Measurements from ENCODE around the gene MESD. TPM values are rescaled to one million over a fixed set of nuclear protein-coding genes. Genes with fewer than 3 reads are reported as not detected.

Gene MESD
- total and polyA plus RNA-seq, 2 of the 4 experiments (the other 2 are of a cell fraction): 10.0 to 14.0 TPM

DNA sequence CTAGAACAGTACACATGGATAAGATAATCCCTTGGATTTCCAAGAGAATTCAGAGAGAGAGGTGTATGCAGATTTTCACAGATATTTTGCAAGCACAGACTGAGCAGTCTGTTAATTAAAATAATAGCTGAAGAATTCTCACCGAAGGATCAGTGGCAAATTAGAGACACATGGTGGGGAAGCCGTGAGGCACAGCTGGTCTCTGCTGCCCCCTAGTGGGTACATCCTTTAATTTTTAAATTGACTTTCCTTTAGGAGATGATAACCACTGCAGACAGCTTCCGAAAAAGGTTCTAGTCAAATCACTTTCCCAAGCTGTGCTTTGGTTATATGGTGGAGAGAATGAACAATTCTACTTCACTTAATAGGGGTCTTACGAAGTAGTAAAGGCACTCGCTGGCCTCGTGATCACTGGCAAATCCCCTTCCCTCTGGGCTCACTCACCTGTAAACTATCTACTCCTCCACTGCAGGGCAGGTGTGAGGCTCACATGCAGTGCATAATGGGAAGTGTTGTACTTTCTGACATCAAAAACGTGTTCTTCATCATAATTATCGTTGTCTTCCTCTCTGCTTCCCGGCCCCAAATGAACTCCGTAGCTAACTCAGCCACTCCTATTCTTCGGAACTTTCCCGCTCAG, 19.5 kb downstream of the MESD start:
- TF ChIP-seq CEBPB (IDR thresholded peaks at IDR 0.05; ENCODE audit: low read depth, low read length) (no peak), POLR2A (IDR thresholded peaks at IDR 0.05; ENCODE audit: low read depth, low read length) (0 out of 2 replicates have a peak, but pooled peaks have one; percentile 40), BHLHE40 (IDR thresholded peaks at IDR 0.05; ENCODE audit: low read depth, low read length) (no peak), RAD21 (IDR thresholded peaks at IDR 0.05; ENCODE audit: low read length) (peak; percentile 96), MXI1 (IDR thresholded peaks at IDR 0.05; ENCODE audit: borderline replicate concordance, low read depth, low read length) (0 out of 2 replicates have a peak, but pooled peaks have one; percentile 13), CTCF (conservative IDR thresholded peaks at IDR 0.05; ENCODE audit: low read depth, low read length) (peak; percentile 86), SMC3 (IDR thresholded peaks at IDR 0.05; ENCODE audit: low read depth, low read length) (peak; percentile 75)
- TF ChIP-seq, protein P1, sequence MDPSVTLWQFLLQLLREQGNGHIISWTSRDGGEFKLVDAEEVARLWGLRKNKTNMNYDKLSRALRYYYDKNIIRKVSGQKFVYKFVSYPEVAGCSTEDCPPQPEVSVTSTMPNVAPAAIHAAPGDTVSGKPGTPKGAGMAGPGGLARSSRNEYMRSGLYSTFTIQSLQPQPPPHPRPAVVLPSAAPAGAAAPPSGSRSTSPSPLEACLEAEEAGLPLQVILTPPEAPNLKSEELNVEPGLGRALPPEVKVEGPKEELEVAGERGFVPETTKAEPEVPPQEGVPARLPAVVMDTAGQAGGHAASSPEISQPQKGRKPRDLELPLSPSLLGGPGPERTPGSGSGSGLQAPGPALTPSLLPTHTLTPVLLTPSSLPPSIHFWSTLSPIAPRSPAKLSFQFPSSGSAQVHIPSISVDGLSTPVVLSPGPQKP (IDR thresholded peaks at IDR 0.05; ENCODE audit: borderline replicate concordance, low read depth, low read length): no peak
- peaks cover 15 to 19% of the 10 kb centered on the region in 2 experiments for H3K79me1 ChIP-seq (ENCODE audit: low read depth in 1 of 2, low read length in 2 of 2)
- no peak overlapping the region for H2BK120ac ChIP-seq (ENCODE audit: low read depth, low read length)
- no peak overlapping the region for H4K91ac ChIP-seq (ENCODE audit: insufficient read depth, low read depth, low read length)
- no peak overlapping the region for H3K4me3 ChIP-seq (ENCODE audit: insufficient read depth, low read depth, low read length)
- no peak overlapping the region for H2BK15ac ChIP-seq (ENCODE audit: low read depth, low read length)
- no peak overlapping the region for H3K56ac ChIP-seq (ENCODE audit: extremely low read depth, insufficient read depth, low read length)
- H3K18ac ChIP-seq (ENCODE audit: low read depth, low read length): no peak overlapping the region
- POLR2A ChIA-PET (ENCODE audit: unreplicated experiment): interaction anchor here (0.7 kb wide), 1 partner anchor 305 kb away, joined by 3 read pairs; no protein-coding TSS in a partner anchor
- ATAC-seq (ENCODE audit: low read depth) (peak; percentile 68), DNase-seq (peak; percentile 54)
- no peak overlapping the region for H3K4ac ChIP-seq (ENCODE audit: low read depth, low read length)
- in situ Hi-C loops (cut with MboI; ENCODE audit: low sequenced_read_pairs) (loop anchor here (5.0 kb wide), 2 partner anchors 193 to 403 kb away; partner anchors contain the start of gene CEMIP), dilution Hi-C loops (cut with HindIII; ENCODE audit: low sequenced_read_pairs, unreplicated experiment) (no loop called here), intact Hi-C loops (cut with micrococcal nuclease) (loop anchor here (2.0 to 5.0 kb wide), 5 partner anchors 88 to 515 kb away; partner anchors contain the start of gene ABHD17C)
- H2AK5ac ChIP-seq (ENCODE audit: low read depth, low read length): no peak overlapping the region
- peaks cover 15% of the 10 kb centered on the region for H3K9me1 ChIP-seq (ENCODE audit: insufficient read depth, low read length)
- no peak overlapping the region for H2AK9ac ChIP-seq (replicated peaks; ENCODE audit: low read depth, low read length, poor library complexity)
- no TSS peak for BruUV-seq (replicated peaks)
- peaks cover 4% of the 10 kb centered on the region; the same call in 1 of the 2 replicates for H3K36me3 ChIP-seq (ENCODE audit: control insufficient read depth, insufficient read depth, low read length)
- H2BK5ac ChIP-seq (ENCODE audit: low read depth, low read length, poor library complexity, severe bottlenecking): no peak overlapping the region
- peaks cover 13% of the 10 kb centered on the region for H3K4me1 ChIP-seq (ENCODE audit: control insufficient read depth, insufficient read depth, low read length)
- CTCF ChIA-PET: interaction anchor here (0.6 to 2.0 kb wide), 18 partner anchors 10 to 547 kb away, joined by 3 to 10 read pairs (median 4); partner anchors contain the start of gene CEMIP
- no peak overlapping the region for H3K27ac ChIP-seq (ENCODE audit: insufficient read depth, low read length)
- no peak overlapping the region for H3K4me2 ChIP-seq (ENCODE audit: low read depth, low read length)
- no peak overlapping the region for H4K8ac ChIP-seq (ENCODE audit: low read depth in 2 of 2, low read length in 2 of 2)
- H2AFZ ChIP-seq (replicated peaks; ENCODE audit: low read length, poor library complexity): no peak overlapping the region
- H3K23ac ChIP-seq (ENCODE audit: low read depth, low read length): no peak overlapping the region
- no CpG with 5 or more reads among the region's 12 CpGs for WGBS, 2 experiments (ENCODE audit: extremely low coverage in 2 of 2, insufficient read length in 1 of 2)
- no peaks in the 10 kb centered on the region for H3K9me3 ChIP-seq (ENCODE audit: control insufficient read depth, insufficient read depth, low read length)
- H3K14ac ChIP-seq (replicated peaks; ENCODE audit: low read depth, low read length): no peak overlapping the region
- H3K27me3 ChIP-seq (ENCODE audit: control insufficient read depth, insufficient read depth, low read length): no peaks in the 10 kb centered on the region
- no peak overlapping the region for H3K9ac ChIP-seq (ENCODE audit: low read depth, low read length)
- H4K20me1 ChIP-seq (ENCODE audit: insufficient read depth, low read length): peaks cover 12% of the 10 kb centered on the region; the same call in 1 of the 2 replicates
- no peak overlapping the region for H4K5ac ChIP-seq (ENCODE audit: low read depth, low read length)
- no peak overlapping the region for H2BK20ac ChIP-seq (ENCODE audit: low read depth, low read length)

Data from IMR-90 (cell line).